NCI-H146 (cell line): ENCODE measurements around the gene BCAR3.

Experiments
- DNase-seq: peaks from one replicate; lab custom pipeline; 2025; lab: John Stamatoyannopoulos, UW

Gene BCAR3

GRCh38 chr1:93616221-93616995, 65.2 kb downstream of the BCAR3 start:
- DNase-seq: peak; percentile 58

DNA sequence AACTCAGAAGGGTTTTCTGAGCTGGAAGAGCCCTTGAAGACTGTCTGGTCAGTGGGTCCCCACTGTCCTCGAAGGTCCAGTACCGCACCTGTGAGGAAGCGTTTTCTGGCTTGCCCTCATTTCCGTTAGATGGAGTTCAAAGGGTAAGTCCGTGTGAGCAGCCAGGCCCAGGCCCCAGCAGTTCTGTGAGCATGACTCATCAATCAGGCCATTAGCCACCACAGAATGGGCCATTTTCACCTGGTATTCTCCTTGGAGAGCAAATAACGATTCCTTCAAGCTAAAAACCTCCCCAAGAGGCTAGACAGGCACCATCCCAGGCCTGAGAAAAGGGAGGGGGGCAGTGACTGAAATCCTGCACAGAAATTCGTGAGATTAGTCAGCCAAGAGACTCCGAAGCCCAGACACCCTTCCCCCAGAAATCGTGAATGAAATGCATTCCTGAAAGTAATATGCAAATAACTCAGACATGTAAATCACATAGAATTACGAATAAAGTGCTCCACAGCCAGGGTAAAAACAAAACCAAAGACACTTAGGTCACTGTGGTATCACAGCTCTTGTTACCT, 66.0 kb downstream of the BCAR3 start:
- peak; percentile 17 for DNase-seq

DNA sequence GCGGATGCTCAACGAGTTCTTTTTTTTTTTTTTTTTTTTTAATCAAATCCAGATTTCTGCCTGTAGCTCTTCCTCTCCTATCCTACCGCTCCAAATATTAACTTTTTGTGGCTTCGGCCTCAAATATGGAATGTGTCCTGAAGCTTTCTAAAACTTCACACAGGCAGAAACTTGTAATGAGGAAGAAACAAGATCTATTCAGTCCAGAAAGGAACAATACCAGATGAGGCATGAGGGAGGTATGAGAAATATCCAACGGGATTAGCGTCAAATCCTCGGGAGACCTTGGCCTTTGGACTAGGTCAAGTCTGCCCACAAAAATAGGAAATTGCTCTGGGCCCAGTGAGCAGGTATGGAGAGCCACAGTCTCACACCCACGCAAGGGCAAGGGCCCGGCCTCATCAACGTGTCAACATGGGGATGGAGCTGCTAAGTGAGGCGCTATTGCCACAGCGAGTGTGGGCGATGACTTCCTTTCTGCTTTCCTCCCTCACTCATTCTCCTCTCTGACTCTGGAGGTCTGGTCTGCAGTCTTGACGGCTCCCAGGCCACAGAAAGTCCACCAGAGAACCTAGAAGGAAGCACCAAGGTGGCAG, 66.6 kb downstream of the BCAR3 start:
- no peak for DNase-seq

GRCh38 chr1:93614541-93614940, 67.1 kb downstream of the BCAR3 start:
- no peak for DNase-seq

DNA sequence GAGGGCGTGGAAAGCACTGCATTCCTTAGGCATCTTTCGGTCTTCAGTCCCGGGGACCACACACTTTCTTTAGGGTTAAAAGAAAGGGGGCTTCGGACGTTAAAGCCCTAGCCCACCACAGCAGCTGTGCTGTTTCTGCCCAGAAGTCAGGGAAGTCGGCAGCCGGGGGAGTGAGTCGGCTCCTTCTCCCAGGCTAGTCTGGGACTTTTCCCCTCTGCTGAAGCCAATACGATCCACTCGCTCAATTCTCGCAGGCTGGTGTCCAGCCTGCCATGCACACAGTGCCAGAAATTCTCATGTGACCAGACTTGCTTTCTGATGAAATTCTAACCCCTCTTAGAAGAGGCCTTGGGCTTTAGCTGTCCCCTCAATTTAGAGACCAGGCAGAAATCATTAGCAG, 67.7 kb downstream of the BCAR3 start:
- DNase-seq: no peak

- no peak for DNase-seq
Observed at GRCh38 chr1:93612510-93612909, 69.1 kb downstream of the BCAR3 start.

- no peak for DNase-seq
Observed at GRCh38 chr1:93611668-93612067, 70.0 kb downstream of the BCAR3 start.

- no peak for DNase-seq
Observed at GRCh38 chr1:93609536-93609935, 72.1 kb downstream of the BCAR3 start.

GRCh38 chr1:93608187-93609109, 73.2 kb downstream of the BCAR3 start:
- no peak for DNase-seq

GRCh38 chr1:93607814-93608186, 73.8 kb downstream of the BCAR3 start:
- DNase-seq: no peak

GRCh38 chr1:93605812-93606512, 75.7 kb downstream of the BCAR3 start:
- no peak for DNase-seq

DNA sequence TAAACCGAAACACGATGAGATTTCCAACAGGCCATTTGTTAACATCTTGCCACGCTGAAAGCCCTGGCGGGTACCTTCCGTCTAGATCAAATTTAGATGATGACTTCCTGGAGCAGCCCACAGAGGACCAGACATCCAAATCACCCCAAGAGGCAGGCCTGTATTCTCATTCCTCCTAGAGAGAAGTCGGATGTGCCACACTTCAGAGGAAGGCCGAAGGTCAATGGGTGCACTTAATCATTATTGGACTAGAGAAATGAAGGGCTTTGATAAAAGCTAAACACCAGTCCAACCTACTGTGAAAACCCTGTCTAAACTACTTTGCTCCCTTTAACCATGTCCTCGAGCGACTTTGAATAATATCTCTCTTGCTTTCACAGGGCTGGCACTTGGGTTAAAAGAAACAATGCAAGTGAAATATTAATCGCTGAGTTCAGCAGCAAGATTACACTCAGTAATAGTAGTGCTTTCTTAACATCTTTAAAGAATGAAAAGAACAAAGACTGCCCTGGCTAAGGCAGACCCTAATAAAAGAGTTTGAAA, 76.5 kb downstream of the BCAR3 start:
- DNase-seq: no peak

DNA sequence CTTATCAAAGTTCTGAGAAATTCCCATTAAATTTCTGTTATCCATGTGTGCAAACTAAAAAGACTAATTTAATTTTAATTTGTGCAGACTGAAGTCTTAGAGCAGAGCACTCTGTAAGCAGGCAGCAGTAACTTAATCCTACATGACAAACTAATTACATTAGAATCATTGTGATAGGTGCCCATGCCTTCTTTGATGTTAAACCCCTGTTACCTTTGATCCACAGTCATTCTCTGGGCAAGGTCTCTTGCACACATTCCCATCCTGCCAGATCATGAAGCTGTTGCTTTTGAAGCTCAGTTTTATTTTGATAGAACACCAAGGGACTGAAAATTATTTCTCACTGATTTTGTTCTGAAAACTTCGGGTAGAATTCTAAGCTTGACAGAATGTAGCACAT, 77.2 kb downstream of the BCAR3 start:
- no peak for DNase-seq

DNA sequence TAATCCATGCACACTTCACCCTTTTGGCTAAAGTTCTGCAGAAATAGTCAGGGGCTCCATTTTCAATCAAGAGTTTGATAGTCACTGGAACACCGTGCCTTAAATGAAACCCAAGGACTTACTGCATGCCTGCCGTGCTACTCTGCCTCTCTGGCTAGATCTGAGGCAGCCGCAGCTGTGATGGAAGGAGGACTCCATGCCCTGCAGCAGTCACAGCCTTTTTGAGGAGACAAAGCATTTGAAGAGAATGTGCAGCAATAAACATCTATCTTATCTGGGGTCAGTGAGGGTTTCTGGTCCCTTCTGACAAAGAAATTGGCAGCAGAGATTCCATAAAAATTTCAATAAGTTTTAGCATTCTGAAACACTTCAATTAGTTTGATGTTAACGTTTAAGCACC, 78.0 kb downstream of the BCAR3 start:
- no peak for DNase-seq

DNA sequence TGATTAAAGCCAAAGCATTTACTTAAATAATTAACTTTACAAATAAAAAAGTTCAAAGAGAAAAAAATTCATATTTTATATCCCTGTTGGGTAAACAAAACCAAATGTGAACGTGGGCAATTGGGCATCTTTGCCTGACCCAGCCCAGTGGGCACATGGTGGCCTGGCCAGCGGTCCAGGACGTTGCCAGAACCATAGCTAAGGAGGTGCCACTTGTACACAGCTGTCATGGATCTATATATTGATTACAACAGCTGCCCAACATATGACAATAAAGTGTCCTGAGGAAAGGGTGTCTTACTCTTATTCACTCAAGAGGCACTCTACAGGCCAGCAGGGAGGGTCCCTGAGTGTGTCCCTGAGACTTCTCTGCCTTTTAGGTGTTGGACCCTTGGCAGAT, 78.5 kb downstream of the BCAR3 start:
- DNase-seq: no peak

GRCh38 chr1:93602101-93602500, 79.5 kb downstream of the BCAR3 start:
- DNase-seq: no peak

GRCh38 chr1:93601686-93602085, 80.0 kb downstream of the BCAR3 start:
- DNase-seq: no peak

DNA sequence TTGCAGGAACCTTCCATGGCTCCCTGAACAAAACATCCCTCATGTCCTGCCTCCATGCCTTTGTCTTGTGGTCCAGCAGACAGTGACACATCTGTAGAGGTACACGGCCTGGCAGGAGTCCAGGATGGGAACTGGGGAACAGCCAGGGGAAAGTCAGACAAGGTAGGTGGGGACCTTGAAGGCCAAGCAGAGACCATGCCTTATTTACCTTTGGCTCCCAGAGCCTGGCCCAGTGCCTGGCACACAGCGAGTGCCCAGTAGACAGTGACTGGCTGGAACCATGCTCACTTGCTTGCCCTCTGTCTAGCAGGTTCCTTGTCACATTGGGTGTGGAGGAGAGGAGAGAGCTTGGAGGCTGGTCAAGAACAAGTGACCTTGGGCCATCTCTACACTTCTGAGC, 81.0 kb downstream of the BCAR3 start:
- DNase-seq: no peak

DNA sequence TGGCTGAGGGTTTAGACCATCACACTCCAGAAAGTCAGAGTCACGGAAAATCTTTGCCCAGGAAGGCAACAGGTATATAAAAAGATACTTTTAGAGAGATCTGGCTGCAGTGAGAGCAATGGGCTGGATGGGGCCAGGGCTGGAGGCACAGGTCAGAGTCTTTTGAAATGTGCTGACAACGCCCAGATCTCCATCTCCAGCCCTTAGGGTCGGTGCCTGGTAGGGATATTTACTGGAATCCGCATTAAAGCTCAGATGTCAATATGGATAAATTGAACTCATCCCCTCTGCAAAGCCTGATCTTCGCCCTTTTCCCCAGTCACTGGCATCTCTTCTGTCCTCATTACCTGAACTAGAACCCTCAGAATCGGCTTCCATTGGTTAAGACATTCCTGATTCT, 82.2 kb downstream of the BCAR3 start:
- no peak for DNase-seq

DNA sequence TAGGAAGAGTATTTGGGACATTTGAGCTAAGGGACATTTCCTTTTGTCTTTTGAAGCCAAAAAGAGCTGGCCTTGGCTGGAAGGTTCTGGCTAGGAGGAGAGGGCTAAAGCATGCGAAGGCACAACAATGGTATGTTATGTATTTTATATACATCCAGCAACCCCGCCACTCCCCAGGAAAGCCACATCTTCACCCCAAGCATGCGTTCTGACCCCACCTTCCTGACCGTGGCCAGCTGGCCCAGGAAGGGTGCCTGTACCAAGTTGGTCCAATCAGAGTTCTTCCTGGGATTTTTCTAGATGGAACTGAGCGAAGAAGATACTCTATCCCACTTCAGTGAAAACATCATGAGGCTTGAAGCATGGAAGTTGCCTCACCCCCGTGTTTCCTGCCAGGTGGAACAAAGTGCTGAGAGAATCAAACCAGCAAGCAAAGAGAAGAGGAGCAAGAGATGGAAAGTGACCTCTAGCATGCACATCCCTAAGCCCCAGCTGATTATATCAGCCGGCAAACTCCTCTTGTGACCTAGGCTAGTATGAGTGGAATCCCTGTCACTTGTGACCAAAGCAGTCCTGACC, 82.7 kb downstream of the BCAR3 start:
- no peak for DNase-seq

DNA sequence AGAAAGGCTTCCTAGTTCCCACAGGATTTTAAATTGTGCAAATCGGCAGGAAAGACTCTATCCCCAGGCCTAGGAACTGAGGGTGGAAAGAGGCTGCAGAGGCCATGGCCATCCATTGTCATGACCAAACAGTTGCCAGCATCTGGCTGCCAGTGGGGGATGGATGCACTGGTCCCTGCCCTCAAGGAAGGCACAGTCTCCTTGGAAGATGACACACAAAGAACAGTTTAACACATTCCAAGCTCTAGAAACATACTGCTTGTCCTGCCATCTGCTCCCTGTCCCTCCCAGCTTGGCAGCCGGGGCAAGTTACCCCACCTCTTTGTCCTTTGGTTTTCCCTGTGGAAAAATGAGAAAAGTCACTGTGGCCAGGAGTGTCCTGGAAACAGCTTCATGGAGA, 83.2 kb downstream of the BCAR3 start:
- no peak for DNase-seq
